DMS53 treated with DMSO at 0.1 percent for 48 hours (cell line): ENCODE data around the gene LRRC72.
"Not testable (repeated sequence)": the region's sequence is repeated elsewhere in the genome, so short reads cannot be mapped to it uniquely, and the experiment has no call there.

ENCODE experiments used
- DNase-seq: peaks from one replicate; lab custom pipeline; 2025; ENCODE audit not compliant: unreplicated experiment; lab: John Stamatoyannopoulos, UW

LRRC72 gene

GRCh38 chr7:16571941-16572340, 45.3 kb downstream of the LRRC72 start:
- no peak for DNase-seq

GRCh38 chr7:16579216-16579615, 52.6 kb downstream of the LRRC72 start:
- no peak for DNase-seq

- DNase-seq: no peak
Measured at GRCh38 chr7:16581286-16581685, 54.7 kb downstream of the LRRC72 start.

- DNase-seq: no peak
Measured at GRCh38 chr7:16583834-16584233, 57.2 kb downstream of the LRRC72 start.

- DNase-seq: no peak
Measured at GRCh38 chr7:16585540-16585939, 58.9 kb downstream of the LRRC72 start.

GRCh38 chr7:16586081-16586874, 59.7 kb downstream of the LRRC72 start:
- no peak for DNase-seq

- no peak for DNase-seq
Measured at GRCh38 chr7:16587129-16587528, 60.5 kb downstream of the LRRC72 start.

GRCh38 chr7:16587790-16588189, 61.2 kb downstream of the LRRC72 start:
- DNase-seq: no peak

GRCh38 chr7:16589881-16590280, 63.3 kb downstream of the LRRC72 start:
- no peak for DNase-seq

GRCh38 chr7:16590424-16590823, 63.8 kb downstream of the LRRC72 start:
- no peak for DNase-seq

- no peak for DNase-seq
Measured at GRCh38 chr7:16592395-16592794, 65.8 kb downstream of the LRRC72 start.

GRCh38 chr7:16594061-16594460, 67.4 kb downstream of the LRRC72 start:
- no peak for DNase-seq

GRCh38 chr7:16594676-16595075, 68.1 kb downstream of the LRRC72 start:
- no peak for DNase-seq

GRCh38 chr7:16595596-16595995, 69.0 kb downstream of the LRRC72 start:
- not testable (repeated sequence) for DNase-seq

GRCh38 chr7:16598015-16598414, 71.4 kb downstream of the LRRC72 start:
- DNase-seq: no peak

GRCh38 chr7:16599860-16600259, 73.2 kb downstream of the LRRC72 start:
- peak; percentile 79 for DNase-seq

GRCh38 chr7:16603633-16604032, 77.0 kb downstream of the LRRC72 start:
- DNase-seq: no peak

GRCh38 chr7:16604054-16604453, 77.4 kb downstream of the LRRC72 start:
- no peak for DNase-seq

GRCh38 chr7:16606704-16607103, 80.1 kb downstream of the LRRC72 start:
- DNase-seq: no peak

GRCh38 chr7:16609842-16610450, 83.3 kb downstream of the LRRC72 start:
- no peak for DNase-seq

GRCh38 chr7:16611711-16612110, 85.1 kb downstream of the LRRC72 start:
- DNase-seq: no peak

- no peak for DNase-seq
Measured at GRCh38 chr7:16615228-16615627, 88.6 kb downstream of the LRRC72 start.

GRCh38 chr7:16616122-16616521, 89.5 kb downstream of the LRRC72 start:
- DNase-seq: no peak
